ENCODE results near the gene STK16. TPM values are rescaled to one million over a fixed set of nuclear protein-coding genes. Genes with fewer than 3 reads are reported as not detected.

Gene STK16
- total and polyA plus RNA-seq, 2 of the 13 experiments (the other 11 are each of a cell fraction or from before 2014, with no cell fraction given) = 28.0 to 50.9 TPM

DNA sequence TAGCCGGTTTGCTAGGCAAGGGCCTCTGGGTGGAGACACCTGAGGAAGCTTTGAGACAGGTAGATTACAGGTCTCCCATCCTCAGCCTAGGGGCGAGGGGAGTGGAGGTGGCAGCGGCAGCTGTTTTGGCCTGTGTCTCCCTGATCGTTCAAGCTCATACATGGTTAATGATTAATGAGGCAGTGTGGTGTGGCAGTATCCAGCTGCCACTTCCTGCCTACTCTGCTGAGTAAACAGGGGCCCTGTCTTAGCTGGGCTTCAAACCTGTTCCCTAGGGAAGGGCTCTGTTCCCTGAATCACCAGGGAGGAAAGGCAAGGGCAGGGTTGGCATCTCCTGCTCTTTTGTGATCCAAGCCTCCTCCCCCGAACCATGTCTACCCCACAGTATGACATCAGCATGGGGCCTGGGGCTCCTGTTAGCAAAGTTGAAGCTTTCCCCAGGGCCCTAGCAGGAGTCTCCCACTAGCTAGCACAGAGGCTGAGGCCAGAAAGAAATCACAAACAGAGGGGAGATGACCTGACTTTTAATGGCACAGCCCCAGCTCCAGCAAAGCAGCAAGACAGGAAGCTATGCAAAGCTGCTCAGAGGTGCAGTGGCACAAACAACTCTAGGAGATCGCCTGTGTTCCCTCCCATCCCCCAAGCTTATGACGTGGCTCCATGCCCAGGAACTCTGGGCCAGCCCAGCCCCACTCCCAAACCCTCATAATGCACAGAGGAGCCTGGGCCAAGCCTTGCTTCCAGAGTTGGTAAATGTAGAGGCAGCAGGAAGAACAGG, 4.1 kb downstream of the STK16 start (continued):
- TF ChIP-seq, protein P1, sequence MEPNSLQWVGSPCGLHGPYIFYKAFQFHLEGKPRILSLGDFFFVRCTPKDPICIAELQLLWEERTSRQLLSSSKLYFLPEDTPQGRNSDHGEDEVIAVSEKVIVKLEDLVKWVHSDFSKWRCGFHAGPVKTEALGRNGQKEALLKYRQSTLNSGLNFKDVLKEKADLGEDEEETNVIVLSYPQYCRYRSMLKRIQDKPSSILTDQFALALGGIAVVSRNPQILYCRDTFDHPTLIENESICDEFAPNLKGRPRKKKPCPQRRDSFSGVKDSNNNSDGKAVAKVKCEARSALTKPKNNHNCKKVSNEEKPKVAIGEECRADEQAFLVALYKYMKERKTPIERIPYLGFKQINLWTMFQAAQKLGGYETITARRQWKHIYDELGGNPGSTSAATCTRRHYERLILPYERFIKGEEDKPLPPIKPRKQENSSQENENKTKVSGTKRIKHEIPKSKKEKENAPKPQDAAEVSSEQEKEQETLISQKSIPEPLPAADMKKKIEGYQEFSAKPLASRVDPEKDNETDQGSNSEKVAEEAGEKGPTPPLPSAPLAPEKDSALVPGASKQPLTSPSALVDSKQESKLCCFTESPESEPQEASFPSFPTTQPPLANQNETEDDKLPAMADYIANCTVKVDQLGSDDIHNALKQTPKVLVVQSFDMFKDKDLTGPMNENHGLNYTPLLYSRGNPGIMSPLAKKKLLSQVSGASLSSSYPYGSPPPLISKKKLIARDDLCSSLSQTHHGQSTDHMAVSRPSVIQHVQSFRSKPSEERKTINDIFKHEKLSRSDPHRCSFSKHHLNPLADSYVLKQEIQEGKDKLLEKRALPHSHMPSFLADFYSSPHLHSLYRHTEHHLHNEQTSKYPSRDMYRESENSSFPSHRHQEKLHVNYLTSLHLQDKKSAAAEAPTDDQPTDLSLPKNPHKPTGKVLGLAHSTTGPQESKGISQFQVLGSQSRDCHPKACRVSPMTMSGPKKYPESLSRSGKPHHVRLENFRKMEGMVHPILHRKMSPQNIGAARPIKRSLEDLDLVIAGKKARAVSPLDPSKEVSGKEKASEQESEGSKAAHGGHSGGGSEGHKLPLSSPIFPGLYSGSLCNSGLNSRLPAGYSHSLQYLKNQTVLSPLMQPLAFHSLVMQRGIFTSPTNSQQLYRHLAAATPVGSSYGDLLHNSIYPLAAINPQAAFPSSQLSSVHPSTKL (CRISPR knock-in tag; IDR thresholded peaks at IDR 0.05) = peak; percentile 70
- TF ChIP-seq SIN3B (IDR thresholded peaks at IDR 0.05; ENCODE audit: low read length) (0 out of 2 replicates have a peak, but pooled peaks have one; percentile 43), MAFF (IDR thresholded peaks at IDR 0.05; ENCODE audit: low read depth, low read length) (peak; percentile 39; the same call in 1 of the 2 replicates), ZFP62 (CRISPR knock-in tag; IDR thresholded peaks at IDR 0.05) (no peak), SMAD3 (CRISPR knock-in tag; IDR thresholded peaks at IDR 0.05) (no peak; the same call in 1 of the 2 replicates), ZNF292 (CRISPR knock-in tag; IDR thresholded peaks at IDR 0.05; ENCODE audit: borderline replicate concordance, low read depth) (peak; percentile 92), ZNF678 (CRISPR knock-in tag; IDR thresholded peaks at IDR 0.05) (no peak), SAFB2 (CRISPR knock-in tag; IDR thresholded peaks at IDR 0.05; ENCODE audit: borderline replicate concordance, low read depth) (no peak; the same call in 1 of the 2 replicates), HIC2 (CRISPR knock-in tag; IDR thresholded peaks at IDR 0.05; ENCODE audit: low read depth) (peak; percentile 97), ZBTB26 (CRISPR knock-in tag; IDR thresholded peaks at IDR 0.05; ENCODE audit: borderline replicate concordance) (peak; percentile 11; the same call in 1 of the 2 replicates), NFRKB (IDR thresholded peaks at IDR 0.05) (no peak), TFDP1 (CRISPR knock-in tag; IDR thresholded peaks at IDR 0.05; ENCODE audit: borderline replicate concordance) (no peak), SATB2 (CRISPR knock-in tag; IDR thresholded peaks at IDR 0.05) (no peak), EEA1 (CRISPR knock-in tag; IDR thresholded peaks at IDR 0.05; ENCODE audit: borderline replicate concordance) (0 out of 2 replicates have a peak, but pooled peaks have one; percentile 69), CHCHD3 (CRISPR knock-in tag; IDR thresholded peaks at IDR 0.05) (no peak), TCF7 (IDR thresholded peaks at IDR 0.05; ENCODE audit: low read depth) (no peak), SSRP1 (CRISPR knock-in tag; IDR thresholded peaks at IDR 0.05) (peak; percentile 88; the same call in 1 of the 2 replicates), ZMYM2 (CRISPR knock-in tag; IDR thresholded peaks at IDR 0.05) (0 out of 2 replicates have a peak, but pooled peaks have one; percentile 40), KDM4B (CRISPR knock-in tag; IDR thresholded peaks at IDR 0.05) (peak; percentile 62; the same call in 1 of the 2 replicates), ISX (CRISPR knock-in tag; conservative IDR thresholded peaks at IDR 0.05) (no peak), ZNF230 (CRISPR knock-in tag; IDR thresholded peaks at IDR 0.05) (no peak), NR3C1 (CRISPR knock-in tag; IDR thresholded peaks at IDR 0.05) (no peak), ZNF766 (CRISPR knock-in tag; IDR thresholded peaks at IDR 0.05; ENCODE audit: borderline replicate concordance) (no peak; the same call in 1 of the 2 replicates)
